Uterus (tissue), 2 donors: Measurements from ENCODE around the gene DEXI.

Experiments used
- POLR2A ChIP-seq, 2 donors: fragments of 450-650 bp; IDR thresholded peaks; one replicate each; pipeline ENCODE4 v1.6.1; 2016; ENCODE audit warnings: antibody characterized with exemption in 2 of 2, mild to moderate bottlenecking in 1 of 2, moderate library complexity in 1 of 2
- TF ChIP-seq, protein P1 (sequence below), 4 experiments: fragments of 200-600 bp in 2 of 4; fragments of 450-650 bp in 2 of 4; sonication (generic) in 2 of 4; IDR thresholded peaks; one replicate each; pipeline ENCODE4 v1.5.1; 2016 to 2019; ENCODE audit warnings: antibody characterized with exemption in 4 of 4, mild to moderate bottlenecking in 2 of 4, moderate library complexity in 1 of 4

- TF ChIP-seq, protein P1, sequence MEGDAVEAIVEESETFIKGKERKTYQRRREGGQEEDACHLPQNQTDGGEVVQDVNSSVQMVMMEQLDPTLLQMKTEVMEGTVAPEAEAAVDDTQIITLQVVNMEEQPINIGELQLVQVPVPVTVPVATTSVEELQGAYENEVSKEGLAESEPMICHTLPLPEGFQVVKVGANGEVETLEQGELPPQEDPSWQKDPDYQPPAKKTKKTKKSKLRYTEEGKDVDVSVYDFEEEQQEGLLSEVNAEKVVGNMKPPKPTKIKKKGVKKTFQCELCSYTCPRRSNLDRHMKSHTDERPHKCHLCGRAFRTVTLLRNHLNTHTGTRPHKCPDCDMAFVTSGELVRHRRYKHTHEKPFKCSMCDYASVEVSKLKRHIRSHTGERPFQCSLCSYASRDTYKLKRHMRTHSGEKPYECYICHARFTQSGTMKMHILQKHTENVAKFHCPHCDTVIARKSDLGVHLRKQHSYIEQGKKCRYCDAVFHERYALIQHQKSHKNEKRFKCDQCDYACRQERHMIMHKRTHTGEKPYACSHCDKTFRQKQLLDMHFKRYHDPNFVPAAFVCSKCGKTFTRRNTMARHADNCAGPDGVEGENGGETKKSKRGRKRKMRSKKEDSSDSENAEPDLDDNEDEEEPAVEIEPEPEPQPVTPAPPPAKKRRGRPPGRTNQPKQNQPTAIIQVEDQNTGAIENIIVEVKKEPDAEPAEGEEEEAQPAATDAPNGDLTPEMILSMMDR (IDR thresholded peaks at IDR 0.05), result peak in 3 of 4 experiments; percentile 15 to 51 (median 50)
- peak in 1 of 2 donors; percentile 78 for TF ChIP-seq POLR2A (IDR thresholded peaks at IDR 0.05)
These were observed 2.2 kb upstream of the DEXI start, which contains the start of gene CLEC16A for GRCh38 chr16:10944249-10945064.
